ENCODE results near the gene CCDC154.

DNA sequence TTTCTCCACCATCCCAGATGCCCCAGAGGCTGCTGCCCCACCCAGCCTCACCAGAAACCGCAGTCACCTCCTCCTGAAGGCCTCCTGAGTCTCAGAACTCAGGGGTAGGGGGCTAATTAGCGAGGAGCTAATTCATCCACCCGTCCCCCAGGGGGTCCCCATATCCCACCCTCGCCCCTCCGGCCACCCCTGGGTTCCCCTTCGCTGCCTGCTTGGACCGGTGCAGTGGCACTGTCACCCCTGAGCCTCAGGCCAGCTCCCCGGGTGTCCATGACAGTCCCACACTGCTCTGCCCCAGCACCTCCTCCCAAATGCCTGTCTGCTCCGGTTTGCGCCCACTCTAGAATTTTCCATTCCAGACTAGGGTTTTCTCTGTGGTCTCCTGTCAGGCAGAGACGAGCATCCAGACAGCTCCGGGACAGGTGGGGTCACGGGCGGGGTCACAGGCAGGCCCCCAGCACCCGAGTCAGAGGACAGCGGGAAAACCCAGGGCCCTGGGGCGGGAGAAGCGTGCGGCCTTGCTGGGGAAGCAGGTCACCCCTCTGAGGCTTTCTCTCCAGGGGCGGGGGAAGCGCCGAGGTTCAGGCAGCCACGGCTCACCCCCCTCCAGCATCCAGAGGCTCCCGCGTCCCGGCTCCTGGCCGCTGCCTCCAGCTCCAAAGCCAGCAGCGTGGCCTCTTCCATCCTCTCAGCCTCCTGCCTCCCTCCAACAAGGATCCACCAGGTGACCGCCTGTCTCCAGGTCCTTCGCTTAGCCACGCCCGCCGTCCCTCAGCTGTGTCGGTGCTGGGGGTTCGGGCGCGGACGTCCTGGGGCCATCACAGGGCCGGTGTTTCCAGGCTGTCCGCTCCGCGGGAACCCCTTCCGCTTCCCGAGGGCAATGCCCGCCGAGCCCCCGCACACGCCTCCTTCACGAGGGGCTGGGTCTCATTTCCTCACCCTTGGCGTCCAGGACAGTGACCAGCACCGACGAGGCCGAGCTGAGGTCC is 16.6 kb downstream of the CCDC154 start:
- TF ChIP-seq CTCF (conservative IDR thresholded peaks at IDR 0.05; ENCODE audit: low read depth, low read length) (no peak), POLR2A (IDR thresholded peaks at IDR 0.05; ENCODE audit: low read depth, low read length) (no peak), MXI1 (IDR thresholded peaks at IDR 0.05; ENCODE audit: borderline replicate concordance, low read depth, low read length) (no peak)

All from IMR-90 (cell line).